ENCODE measurements around the gene ZCCHC7.
"Not testable (repeated sequence)": the region's sequence is repeated elsewhere in the genome, so short reads cannot be mapped to it uniquely, and the experiment has no call there.

ZCCHC7 gene

GRCh38 chr9:37105234-37105633 lies 15.1 kb upstream of the ZCCHC7 start:
- Histone ChIP-seq H3K4me3 (ENCODE audit: low read length, poor library complexity, severe bottlenecking) (no peak overlapping the region), H3K9ac (ENCODE audit: low read depth, low read length, poor library complexity, severe bottlenecking) (no peak overlapping the region), H3K27me3 (ENCODE audit: insufficient read depth, low read length, poor library complexity, severe bottlenecking) (no peaks in the 10 kb centered on the region), H3K4me1 (ENCODE audit: insufficient read depth, low read length, poor library complexity, severe bottlenecking) (peaks cover 5% of the 10 kb centered on the region), H3K9me2 (replicated peaks; ENCODE audit: low read depth, low read length) (no peaks in the 10 kb centered on the region), H3K36me3 (ENCODE audit: insufficient read depth, low read length) (no peaks in the 10 kb centered on the region), H3K4me2 (ENCODE audit: low read depth, low read length, poor library complexity, severe bottlenecking) (no peak overlapping the region), H3F3A (ENCODE audit: low read depth) (no peaks in the 10 kb centered on the region), H4K20me1 (ENCODE audit: insufficient read depth, low read length, poor library complexity, severe bottlenecking) (no peaks in the 10 kb centered on the region), H2AFZ (ENCODE audit: low read length) (no peak overlapping the region), H3K9me3 (ENCODE audit: insufficient read depth, low read depth, low read length) (no peaks in the 10 kb centered on the region), H3K79me2 (ENCODE audit: insufficient read depth, low read length) (no peaks in the 10 kb centered on the region)
- TF ChIP-seq EZH2phosphoT487 (IDR thresholded peaks at IDR 0.05; ENCODE audit: borderline replicate concordance) = no peak
- TF ChIP-seq CTCF (conservative IDR thresholded peaks at IDR 0.05; ENCODE audit: low read length) = no peak

GRCh38 chr9:37107701-37108100 lies 12.7 kb upstream of the ZCCHC7 start:
- H3K36me3 ChIP-seq (ENCODE audit: insufficient read depth, low read length) = no peaks in the 10 kb centered on the region
- no peaks in the 10 kb centered on the region for H3K27me3 ChIP-seq (ENCODE audit: insufficient read depth, low read length, poor library complexity, severe bottlenecking)
- peak overlapping the region; percentile 82 for H2AFZ ChIP-seq (ENCODE audit: low read length)
- no peaks in the 10 kb centered on the region for H3F3A ChIP-seq (ENCODE audit: low read depth)
- no peak overlapping the region for H3K9ac ChIP-seq (ENCODE audit: low read depth, low read length, poor library complexity, severe bottlenecking)
- H3K4me3 ChIP-seq (ENCODE audit: low read length, poor library complexity, severe bottlenecking) = no peak overlapping the region
- no peaks in the 10 kb centered on the region for H3K9me2 ChIP-seq (replicated peaks; ENCODE audit: low read depth, low read length)
- H4K20me1 ChIP-seq (ENCODE audit: insufficient read depth, low read length, poor library complexity, severe bottlenecking) = no peaks in the 10 kb centered on the region
- no peaks in the 10 kb centered on the region for H3K79me2 ChIP-seq (ENCODE audit: insufficient read depth, low read length)
- no peak for TF ChIP-seq CTCF (conservative IDR thresholded peaks at IDR 0.05; ENCODE audit: low read length)
- TF ChIP-seq EZH2phosphoT487 (IDR thresholded peaks at IDR 0.05; ENCODE audit: borderline replicate concordance) = no peak
- H3K4me1 ChIP-seq (ENCODE audit: insufficient read depth, low read length, poor library complexity, severe bottlenecking) = peaks cover 5% of the 10 kb centered on the region
- no peaks in the 10 kb centered on the region for H3K9me3 ChIP-seq (ENCODE audit: insufficient read depth, low read depth, low read length)
- H3K4me2 ChIP-seq (ENCODE audit: low read depth, low read length, poor library complexity, severe bottlenecking) = no peak overlapping the region

- not testable (repeated sequence) for H2AFZ ChIP-seq (ENCODE audit: low read length); H3K4me2 ChIP-seq (ENCODE audit: low read depth, low read length, poor library complexity, severe bottlenecking); H3F3A ChIP-seq (ENCODE audit: low read depth); H3K4me3 ChIP-seq (ENCODE audit: low read length, poor library complexity, severe bottlenecking); H3K9me3 ChIP-seq (ENCODE audit: insufficient read depth, low read depth, low read length); H3K9ac ChIP-seq (ENCODE audit: low read depth, low read length, poor library complexity, severe bottlenecking); H3K36me3 ChIP-seq (ENCODE audit: insufficient read depth, low read length); H3K27me3 ChIP-seq (ENCODE audit: insufficient read depth, low read length, poor library complexity, severe bottlenecking); H3K9me2 ChIP-seq (replicated peaks; ENCODE audit: low read depth, low read length); H3K4me1 ChIP-seq (ENCODE audit: insufficient read depth, low read length, poor library complexity, severe bottlenecking); H4K20me1 ChIP-seq (ENCODE audit: insufficient read depth, low read length, poor library complexity, severe bottlenecking); H3K79me2 ChIP-seq (ENCODE audit: insufficient read depth, low read length)
These were observed 5.9 kb upstream of the ZCCHC7 start for GRCh38 chr9:37114442-37114841.

- TF ChIP-seq EZH2phosphoT487 (IDR thresholded peaks at IDR 0.05; ENCODE audit: borderline replicate concordance) (no peak), CTCF (conservative IDR thresholded peaks at IDR 0.05; ENCODE audit: low read length) (no peak)
- H3K4me1 ChIP-seq (ENCODE audit: insufficient read depth, low read length, poor library complexity, severe bottlenecking) = peaks cover 21% of the 10 kb centered on the region
- H3K4me3 ChIP-seq (ENCODE audit: low read length, poor library complexity, severe bottlenecking) = no peak overlapping the region
- H3K9me2 ChIP-seq (replicated peaks; ENCODE audit: low read depth, low read length) = no peaks in the 10 kb centered on the region
- no peak overlapping the region for H2AFZ ChIP-seq (ENCODE audit: low read length)
- no peak overlapping the region for H3K9ac ChIP-seq (ENCODE audit: low read depth, low read length, poor library complexity, severe bottlenecking)
- H3K27me3 ChIP-seq (ENCODE audit: insufficient read depth, low read length, poor library complexity, severe bottlenecking) = no peaks in the 10 kb centered on the region
- H3K36me3 ChIP-seq (ENCODE audit: insufficient read depth, low read length) = no peaks in the 10 kb centered on the region
- H3K9me3 ChIP-seq (ENCODE audit: insufficient read depth, low read depth, low read length) = no peaks in the 10 kb centered on the region
- H4K20me1 ChIP-seq (ENCODE audit: insufficient read depth, low read length, poor library complexity, severe bottlenecking) = peaks cover 17% of the 10 kb centered on the region
- 0 out of 2 replicates have a peak, but pooled peaks cover 3% of the 10 kb centered on the region for H3F3A ChIP-seq (ENCODE audit: low read depth)
- no peak overlapping the region for H3K4me2 ChIP-seq (ENCODE audit: low read depth, low read length, poor library complexity, severe bottlenecking)
- H3K79me2 ChIP-seq (ENCODE audit: insufficient read depth, low read length) = peaks cover 30% of the 10 kb centered on the region
These were observed 2.4 kb upstream of the ZCCHC7 start for GRCh38 chr9:37117956-37118355.

Measured in Loucy (cell line).